Measurements from ENCODE around the gene NIFK. TPM values are rescaled to one million over a fixed set of nuclear protein-coding genes. Genes with fewer than 3 reads are reported as not detected.
"Not testable (repeated sequence)": the region's sequence is repeated elsewhere in the genome, so short reads cannot be mapped to it uniquely, and the experiment has no call there.

NIFK gene
- total and polyA plus RNA-seq, 3 donors from 2014 or later: 33.4 to 59.2 (median 51.5) TPM

DNA sequence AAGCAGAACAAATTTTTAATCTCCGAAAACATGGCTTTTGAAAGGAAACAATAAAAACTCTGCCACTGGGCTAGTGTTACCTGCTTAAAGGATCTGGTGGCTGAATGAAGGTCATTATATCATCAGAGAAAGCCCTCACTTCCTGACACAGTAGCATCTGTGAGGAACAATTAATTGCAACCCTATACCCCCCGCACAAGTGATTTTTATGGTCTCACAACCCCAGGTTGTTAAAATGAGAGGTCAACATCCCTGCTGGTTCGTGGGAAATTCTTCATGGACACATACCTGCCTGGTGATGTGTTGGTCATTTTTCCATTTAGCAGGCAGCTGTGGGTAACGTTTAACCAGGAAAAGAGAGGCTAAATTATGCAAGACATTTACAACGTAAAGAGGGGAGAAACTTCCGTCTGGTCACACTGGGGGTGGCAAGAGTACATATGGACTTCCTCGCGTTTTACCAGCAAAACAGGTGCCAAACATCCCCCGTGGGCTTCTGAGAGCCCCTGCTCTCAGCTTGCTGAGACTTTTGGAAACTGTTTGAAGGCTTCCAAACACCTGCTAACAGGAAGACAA is 29.2 kb downstream of the NIFK start:
- H3K27me3 ChIP-seq: no peaks in the 10 kb centered on the region
- H3K4me1 ChIP-seq: no peaks in the 10 kb centered on the region
- 72 to 82% methylated on average over 9 of the region's 9 CpGs for WGBS, 2 donors
- intact Hi-C loops (cut with DNase I; ENCODE audit: low total_unique reads): no loop called here
- H3K4me3 ChIP-seq: no peak overlapping the region
- no peak overlapping the region for H3K27ac ChIP-seq
- no peak for TF ChIP-seq POLR2A (IDR thresholded peaks at IDR 0.05)
- TF ChIP-seq, protein P1, sequence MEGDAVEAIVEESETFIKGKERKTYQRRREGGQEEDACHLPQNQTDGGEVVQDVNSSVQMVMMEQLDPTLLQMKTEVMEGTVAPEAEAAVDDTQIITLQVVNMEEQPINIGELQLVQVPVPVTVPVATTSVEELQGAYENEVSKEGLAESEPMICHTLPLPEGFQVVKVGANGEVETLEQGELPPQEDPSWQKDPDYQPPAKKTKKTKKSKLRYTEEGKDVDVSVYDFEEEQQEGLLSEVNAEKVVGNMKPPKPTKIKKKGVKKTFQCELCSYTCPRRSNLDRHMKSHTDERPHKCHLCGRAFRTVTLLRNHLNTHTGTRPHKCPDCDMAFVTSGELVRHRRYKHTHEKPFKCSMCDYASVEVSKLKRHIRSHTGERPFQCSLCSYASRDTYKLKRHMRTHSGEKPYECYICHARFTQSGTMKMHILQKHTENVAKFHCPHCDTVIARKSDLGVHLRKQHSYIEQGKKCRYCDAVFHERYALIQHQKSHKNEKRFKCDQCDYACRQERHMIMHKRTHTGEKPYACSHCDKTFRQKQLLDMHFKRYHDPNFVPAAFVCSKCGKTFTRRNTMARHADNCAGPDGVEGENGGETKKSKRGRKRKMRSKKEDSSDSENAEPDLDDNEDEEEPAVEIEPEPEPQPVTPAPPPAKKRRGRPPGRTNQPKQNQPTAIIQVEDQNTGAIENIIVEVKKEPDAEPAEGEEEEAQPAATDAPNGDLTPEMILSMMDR (IDR thresholded peaks at IDR 0.05): no peak
- H3K9me3 ChIP-seq: no peaks in the 10 kb centered on the region
- DNase-seq: no peak
- no peaks in the 10 kb centered on the region for H3K36me3 ChIP-seq (ENCODE audit: low read depth, missing control alignments)

DNA sequence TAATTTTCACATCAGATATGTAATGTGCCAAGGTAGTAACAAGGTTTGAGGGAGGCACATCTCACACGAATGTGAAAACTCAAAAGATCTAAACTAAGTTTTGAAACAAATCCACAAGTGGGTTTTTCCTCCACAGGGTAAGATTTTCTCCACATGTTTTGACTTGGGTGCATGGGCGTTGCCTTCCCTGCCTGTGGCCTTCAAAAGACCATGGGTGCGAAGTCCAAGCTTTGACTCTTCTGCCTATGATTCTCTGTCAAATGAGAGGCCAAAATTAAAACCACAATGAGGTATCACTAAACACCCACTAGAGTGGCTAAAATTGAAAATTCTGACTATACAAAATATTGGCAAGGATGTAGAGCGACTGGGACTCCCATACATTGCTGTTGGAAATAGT is 30.7 kb downstream of the NIFK start:
- TF ChIP-seq POLR2A (IDR thresholded peaks at IDR 0.05): no peak
- TF ChIP-seq, protein P1 (IDR thresholded peaks at IDR 0.05): no peak
- H3K4me1 ChIP-seq: no peaks in the 10 kb centered on the region
- intact Hi-C loops (cut with DNase I; ENCODE audit: low total_unique reads): no loop called here
- 87 to 96% methylated on average over 4 of the region's 4 CpGs for WGBS, 2 donors
- no peak overlapping the region for H3K27ac ChIP-seq
- no peak overlapping the region for H3K4me3 ChIP-seq
- DNase-seq: no peak
- no peaks in the 10 kb centered on the region for H3K27me3 ChIP-seq
- no peaks in the 10 kb centered on the region for H3K9me3 ChIP-seq
- H3K36me3 ChIP-seq (ENCODE audit: low read depth, missing control alignments): no peaks in the 10 kb centered on the region

DNA sequence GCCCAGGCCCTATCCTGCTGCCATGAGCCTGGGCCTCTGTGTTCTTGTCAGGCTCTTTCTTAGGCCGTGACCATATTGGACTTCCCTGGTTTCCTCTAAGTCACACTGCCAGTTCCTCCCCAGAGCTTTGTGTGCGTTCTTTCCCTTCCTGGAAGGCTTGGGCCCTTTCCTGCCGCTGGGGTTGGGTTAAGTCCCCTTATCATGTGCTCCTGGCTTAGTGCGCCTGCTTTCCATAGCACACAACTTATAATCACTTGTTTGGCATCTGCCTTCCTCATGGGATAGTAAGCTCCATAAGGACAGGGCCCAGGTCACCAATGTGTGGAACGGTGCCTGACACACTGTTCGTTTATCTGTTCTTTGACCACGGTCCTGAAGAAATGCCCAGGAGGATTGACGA is 31.3 kb downstream of the NIFK start:
- TF ChIP-seq, protein P1 (IDR thresholded peaks at IDR 0.05): no peak
- no peak for TF ChIP-seq POLR2A (IDR thresholded peaks at IDR 0.05)
- H3K4me3 ChIP-seq: no peak overlapping the region
- no peaks in the 10 kb centered on the region for H3K9me3 ChIP-seq
- no peaks in the 10 kb centered on the region for H3K4me1 ChIP-seq
- 86 to 93% methylated on average over 8 of the region's 8 CpGs for WGBS, 2 donors
- H3K27me3 ChIP-seq: no peaks in the 10 kb centered on the region
- no peak overlapping the region for H3K27ac ChIP-seq
- no peak for DNase-seq
- H3K36me3 ChIP-seq (ENCODE audit: low read depth, missing control alignments): no peaks in the 10 kb centered on the region
- intact Hi-C loops (cut with DNase I; ENCODE audit: low total_unique reads): no loop called here

DNA sequence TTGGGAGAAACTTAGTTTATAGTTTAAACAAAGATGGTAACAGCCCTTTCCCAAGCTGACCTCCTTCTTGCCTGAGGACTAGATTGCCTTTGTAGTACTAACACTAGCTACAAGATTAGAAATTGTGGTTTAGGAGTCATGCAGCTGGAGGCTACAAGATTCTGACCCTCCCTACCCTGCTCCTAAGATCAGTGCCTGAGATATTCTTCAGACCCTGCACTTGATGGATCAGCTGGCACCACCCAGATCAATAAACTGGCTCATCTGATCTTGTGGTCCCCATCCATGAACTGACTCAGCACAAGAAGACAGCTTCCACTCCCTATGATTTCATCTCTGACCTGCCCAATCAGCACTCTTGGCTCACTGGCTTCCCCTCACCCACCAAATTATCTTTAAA is 34.9 kb downstream of the NIFK start:
- H3K36me3 ChIP-seq (ENCODE audit: low read depth, missing control alignments); H3K4me3 ChIP-seq; H3K9me3 ChIP-seq; DNase-seq; H3K27me3 ChIP-seq; intact Hi-C loops (cut with DNase I; ENCODE audit: low total_unique reads); H3K27ac ChIP-seq: not testable (repeated sequence)
- H3K4me1 ChIP-seq: peaks cover 12% of the 10 kb centered on the region

DNA sequence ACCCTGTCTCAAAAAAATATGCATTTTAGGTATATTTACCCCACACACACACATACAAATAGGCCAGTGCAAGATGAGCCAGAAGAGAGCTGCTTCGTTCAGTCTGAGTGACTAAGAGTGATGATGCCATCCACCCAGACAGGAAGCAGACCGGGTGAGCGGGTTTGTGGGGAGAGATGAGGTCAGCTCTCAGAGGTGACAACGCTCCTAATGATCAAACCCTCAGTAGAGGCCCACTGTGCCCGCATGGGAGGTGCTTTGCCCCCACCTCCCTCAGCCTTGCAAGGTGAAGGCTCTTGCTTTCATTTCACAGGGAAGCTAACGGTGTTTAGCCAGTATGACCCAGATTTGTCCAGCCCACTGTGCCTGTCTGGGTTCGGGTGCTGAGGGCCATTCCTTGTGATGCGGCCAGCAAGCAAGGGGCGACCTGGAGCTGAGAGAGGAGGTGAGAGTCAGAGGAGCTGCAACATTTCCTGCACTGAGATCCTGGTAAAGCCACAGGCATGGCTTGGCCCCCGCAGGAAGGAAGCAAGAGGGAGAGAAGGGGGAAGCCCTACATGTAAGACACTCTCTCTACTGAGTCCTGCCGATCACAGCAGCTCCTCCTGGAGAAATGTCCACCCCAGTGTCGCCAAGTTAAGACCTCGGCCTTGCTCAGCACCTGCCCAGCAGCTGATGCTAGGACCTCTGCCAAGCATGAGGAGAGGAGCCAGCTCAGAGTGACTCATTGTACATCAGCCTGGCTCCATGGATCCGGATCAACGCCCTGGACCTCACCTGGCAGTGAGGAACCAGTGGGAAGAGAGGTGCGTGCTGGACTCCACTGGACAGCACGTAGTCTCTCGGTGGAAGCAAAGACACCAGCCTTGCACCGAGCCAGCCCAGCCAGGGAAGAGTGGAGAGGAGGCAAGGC is 37.0 kb downstream of the NIFK start:
- TF ChIP-seq, protein P1 (IDR thresholded peaks at IDR 0.05): no peak
- no peak for TF ChIP-seq POLR2A (IDR thresholded peaks at IDR 0.05)
- Histone ChIP-seq H3K9me3 (no peaks in the 10 kb centered on the region), H3K4me3 (no peak overlapping the region), H3K27me3 (no peaks in the 10 kb centered on the region), H3K36me3 (ENCODE audit: low read depth, missing control alignments) (no peaks in the 10 kb centered on the region), H3K27ac (no peak overlapping the region), H3K4me1 (peaks cover 12% of the 10 kb centered on the region)
- 67 to 69% methylated on average over 11 to 19 of the region's 19 CpGs for WGBS, 2 donors
- intact Hi-C loops (cut with DNase I; ENCODE audit: low total_unique reads): no loop called here
- no peak for DNase-seq

All from testis (tissue), 3 donors.